ENCODE measurements around the gene CGAS.

Gene CGAS

DNA sequence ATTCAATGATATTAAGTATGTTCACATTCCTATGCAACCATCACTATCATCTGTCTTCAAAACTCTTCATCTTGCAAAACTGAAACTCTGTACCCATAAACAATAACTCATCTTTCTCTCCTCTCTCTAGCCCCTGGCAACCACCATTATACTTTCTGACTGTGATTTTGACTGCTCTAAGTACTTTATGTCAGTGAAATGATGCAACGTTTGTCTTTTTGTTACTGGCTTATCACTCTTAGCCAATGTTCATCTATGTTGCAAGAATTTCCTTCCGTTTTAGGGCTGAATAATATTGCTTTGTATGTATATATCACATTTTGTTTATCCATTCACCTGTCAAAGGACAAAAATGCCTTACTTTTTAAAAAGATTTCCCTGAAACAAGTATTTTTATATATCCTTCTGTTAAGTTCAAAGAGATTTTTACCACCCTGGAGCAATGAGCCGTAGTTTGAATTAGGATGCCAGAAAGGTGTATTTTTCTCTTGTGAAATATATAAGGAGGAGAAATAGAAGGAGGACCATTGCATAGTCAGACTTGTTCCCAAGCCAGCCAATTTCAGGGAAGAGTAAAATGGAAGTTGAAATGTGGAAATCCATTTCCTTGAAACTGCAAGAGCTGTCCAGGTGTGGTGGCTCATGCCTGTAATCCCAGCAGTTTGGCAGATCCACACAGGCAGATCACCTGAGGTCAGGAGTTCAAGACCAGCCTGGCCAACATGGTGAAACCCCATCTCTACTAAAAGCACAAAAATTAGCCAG is 4.0 kb upstream of the CGAS start:
- Histone ChIP-seq H3K9me3 (replicated peaks in 1 of 2; ENCODE audit: control insufficient read depth in 2 of 2, insufficient read depth in 1 of 2, low read depth in 1 of 2, low read length in 2 of 2) (peaks cover 0 to 5% of the 10 kb centered on the region in 2 donors), H3K27me3 (ENCODE audit: control insufficient read depth in 3 of 3, insufficient read depth in 3 of 3, low read depth in 1 of 3, low read length in 3 of 3) (peaks cover 0 to 9% (median 8%) of the 10 kb centered on the region in 3 experiments), H2AK5ac (ENCODE audit: low read depth, low read length) (no peak overlapping the region), H2BK12ac (ENCODE audit: low read length) (no peak overlapping the region), H3K4ac (ENCODE audit: low read length) (no peak overlapping the region), H3K4me1 (ENCODE audit: control insufficient read depth in 2 of 2, insufficient read depth in 1 of 2, low read depth in 1 of 2, low read length in 2 of 2) (peaks cover 0 to 12% of the 10 kb centered on the region in 2 donors), H4K8ac (ENCODE audit: low read depth, low read length) (no peak overlapping the region), H2AFZ (ENCODE audit: low read length) (no peak overlapping the region), H3K79me1 (ENCODE audit: low read depth, low read length) (no peaks in the 10 kb centered on the region), H3K27ac (replicated peaks; ENCODE audit: low read length) (no peak overlapping the region), H2BK5ac (ENCODE audit: low read length) (no peak overlapping the region), H2BK120ac (ENCODE audit: low read depth, low read length) (no peak overlapping the region), H3K4me2 (ENCODE audit: insufficient read depth, low read length, poor library complexity, severe bottlenecking) (no peak overlapping the region), H3K14ac (ENCODE audit: low read length) (no peak overlapping the region), H3K18ac (ENCODE audit: low read length) (no peak overlapping the region), H3K9ac (ENCODE audit: low read depth, low read length, poor library complexity) (no peak overlapping the region), H2BK15ac (ENCODE audit: low read length) (no peak overlapping the region), H3K23ac (ENCODE audit: low read depth, low read length, poor library complexity) (no peak overlapping the region), H3K4me3 (ENCODE audit: low read length in 2 of 2) (no peak overlapping the region), H3K36me3 (replicated peaks in 1 of 2; ENCODE audit: control insufficient read depth in 2 of 2, insufficient read depth in 2 of 2, low read length in 2 of 2) (no peaks in the 10 kb centered on the region), H4K91ac (ENCODE audit: low read depth, low read length, poor library complexity) (no peak overlapping the region)
- WGBS, 2 donors (ENCODE audit: extremely low coverage in 2 of 2, insufficient read length in 2 of 2, insufficient replicate concordance in 1 of 2), result no CpG with 5 or more reads among the region's 3 CpGs
- no peak for DNase-seq (ENCODE audit: low spot score)

DNA sequence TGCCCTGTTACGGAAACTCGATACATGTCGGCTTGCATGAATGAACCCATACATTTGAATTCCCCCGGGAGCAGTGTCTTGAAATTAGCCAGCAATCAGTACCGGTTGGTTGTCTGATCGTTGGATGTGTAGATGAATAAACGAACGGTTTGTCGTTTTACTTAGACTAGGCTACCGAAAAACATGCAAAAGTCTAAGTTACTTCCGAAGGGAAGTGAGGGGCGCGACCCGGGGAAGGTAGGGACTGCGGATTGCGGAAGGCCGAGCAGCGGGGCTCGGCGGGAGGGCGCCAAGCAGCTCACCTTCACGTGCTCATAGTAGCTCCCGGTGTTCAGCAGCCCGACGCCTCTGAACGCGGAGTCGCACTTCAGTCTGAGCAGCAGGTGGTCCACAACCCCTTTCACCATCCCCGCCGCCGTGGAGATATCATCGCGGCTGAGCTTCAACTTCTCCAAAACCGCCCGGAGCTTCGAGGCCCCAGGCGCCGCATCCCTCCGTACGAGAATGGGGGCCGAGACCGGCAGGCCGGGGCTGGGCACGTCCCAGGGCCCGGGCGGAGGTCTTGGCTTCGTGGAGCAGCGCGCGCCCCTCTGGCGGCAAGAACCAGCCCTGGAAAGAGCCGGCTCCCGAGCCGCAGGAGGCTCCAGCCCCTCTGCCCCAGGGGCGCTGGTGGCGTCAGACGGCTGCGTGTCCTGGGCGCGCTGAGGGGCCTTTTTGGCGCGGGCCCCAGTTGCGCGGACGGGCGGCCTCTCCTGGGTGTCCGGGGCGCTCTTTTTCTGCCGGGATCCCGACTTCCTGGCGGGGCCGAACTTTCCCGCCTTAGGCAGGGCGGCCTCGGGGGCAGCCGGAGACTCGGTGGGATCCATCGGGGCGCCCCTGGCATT is 632 bp downstream of the CGAS start:
- Histone ChIP-seq H3K9ac (ENCODE audit: low read depth, low read length, poor library complexity) (no peak overlapping the region), H3K18ac (ENCODE audit: low read length) (peak overlapping the region; percentile 76), H4K91ac (ENCODE audit: low read depth, low read length, poor library complexity) (no peak overlapping the region), H3K9me3 (replicated peaks in 1 of 2; ENCODE audit: control insufficient read depth in 2 of 2, insufficient read depth in 1 of 2, low read depth in 1 of 2, low read length in 2 of 2) (peaks cover 0 to 6% of the 10 kb centered on the region in 2 donors), H2BK5ac (ENCODE audit: low read length) (no peak overlapping the region), H3K27me3 (ENCODE audit: control insufficient read depth in 3 of 3, insufficient read depth in 3 of 3, low read depth in 1 of 3, low read length in 3 of 3) (peaks cover 0 to 10% (median 9%) of the 10 kb centered on the region in 3 experiments), H2BK12ac (ENCODE audit: low read length) (no peak overlapping the region), H2AFZ (ENCODE audit: low read length) (peak overlapping the region; percentile 65), H3K23ac (ENCODE audit: low read depth, low read length, poor library complexity) (peak overlapping the region; percentile 65), H2BK15ac (ENCODE audit: low read length) (peak overlapping the region; percentile 73), H2BK120ac (ENCODE audit: low read depth, low read length) (no peak overlapping the region), H4K8ac (ENCODE audit: low read depth, low read length) (no peak overlapping the region), H3K4me2 (ENCODE audit: insufficient read depth, low read length, poor library complexity, severe bottlenecking) (peak overlapping the region; percentile 23), H3K27ac (replicated peaks; ENCODE audit: low read length) (no peak overlapping the region), H3K4me3 (ENCODE audit: low read length in 2 of 2) (peak overlapping the region in 1 of 2 donors; percentile 56), H2AK5ac (ENCODE audit: low read depth, low read length) (no peak overlapping the region), H3K79me1 (ENCODE audit: low read depth, low read length) (no peaks in the 10 kb centered on the region), H3K4me1 (ENCODE audit: control insufficient read depth in 2 of 2, insufficient read depth in 1 of 2, low read depth in 1 of 2, low read length in 2 of 2) (no peaks in the 10 kb centered on the region), H3K36me3 (replicated peaks in 1 of 2; ENCODE audit: control insufficient read depth in 2 of 2, insufficient read depth in 2 of 2, low read length in 2 of 2) (no peaks in the 10 kb centered on the region), H3K14ac (ENCODE audit: low read length) (no peak overlapping the region), H3K4ac (ENCODE audit: low read length) (no peak overlapping the region)
- WGBS, 2 donors (ENCODE audit: extremely low coverage in 2 of 2, insufficient read length in 2 of 2, insufficient replicate concordance in 1 of 2), result no CpG with 5 or more reads among the region's 79 CpGs
- DNase-seq (ENCODE audit: low spot score), result no peak

DNA sequence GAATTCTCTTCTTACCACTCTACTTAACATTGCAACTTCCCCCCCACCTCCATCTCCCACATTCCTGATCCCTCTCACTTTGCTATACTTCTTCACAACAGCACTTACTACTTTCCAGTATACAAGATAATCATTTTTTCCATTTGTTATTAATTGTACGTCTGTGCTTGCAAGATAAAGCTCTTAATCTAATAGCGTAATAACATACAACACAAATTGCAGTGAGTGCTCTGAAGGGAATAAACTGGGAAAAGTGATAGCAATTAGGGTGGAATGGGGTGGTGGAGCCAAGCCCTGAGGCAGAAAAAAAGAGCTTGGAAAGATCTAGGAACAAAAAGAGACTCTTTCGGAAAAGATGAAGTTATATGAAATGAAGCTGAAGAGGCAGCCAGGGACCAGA is 8.5 kb downstream of the CGAS start:
- Histone ChIP-seq H3K36me3 (replicated peaks in 1 of 2; ENCODE audit: control insufficient read depth in 2 of 2, insufficient read depth in 2 of 2, low read length in 2 of 2) (no peaks in the 10 kb centered on the region), H3K79me1 (ENCODE audit: low read depth, low read length) (no peaks in the 10 kb centered on the region)

DNA sequence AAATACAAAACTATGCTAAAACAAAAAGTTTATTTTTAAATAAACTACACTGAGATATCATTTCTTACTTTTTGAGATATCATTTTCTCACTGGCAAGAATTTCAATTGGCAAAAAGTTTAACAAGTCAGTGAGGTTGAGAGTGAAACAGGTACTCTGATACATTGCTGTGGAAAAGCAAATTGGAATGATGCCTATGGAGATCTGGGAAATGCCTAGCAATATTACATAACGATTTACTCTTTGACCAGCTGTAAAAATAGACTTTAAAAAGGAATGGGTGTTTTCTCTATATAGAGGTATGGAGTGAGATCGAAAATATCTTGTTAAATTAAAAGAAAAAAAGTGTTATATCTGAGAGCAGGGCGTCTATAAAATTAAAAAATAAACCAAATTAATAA is 16.9 kb downstream of the CGAS start:
- Histone ChIP-seq H3K4me2 (ENCODE audit: insufficient read depth, low read length, poor library complexity, severe bottlenecking) (no peak overlapping the region), H2AFZ (ENCODE audit: low read length) (no peak overlapping the region), H3K27ac (replicated peaks; ENCODE audit: low read length) (no peak overlapping the region), H3K14ac (ENCODE audit: low read length) (no peak overlapping the region), H2AK5ac (ENCODE audit: low read depth, low read length) (no peak overlapping the region), H3K4ac (ENCODE audit: low read length) (no peak overlapping the region), H3K9me3 (replicated peaks in 1 of 2; ENCODE audit: control insufficient read depth in 2 of 2, insufficient read depth in 1 of 2, low read depth in 1 of 2, low read length in 2 of 2) (no peaks in the 10 kb centered on the region), H4K91ac (ENCODE audit: low read depth, low read length, poor library complexity) (no peak overlapping the region), H3K36me3 (replicated peaks in 1 of 2; ENCODE audit: control insufficient read depth in 2 of 2, insufficient read depth in 2 of 2, low read length in 2 of 2) (no peaks in the 10 kb centered on the region), H3K4me3 (ENCODE audit: low read length in 2 of 2) (no peak overlapping the region), H3K79me1 (ENCODE audit: low read depth, low read length) (no peaks in the 10 kb centered on the region), H3K4me1 (ENCODE audit: control insufficient read depth in 2 of 2, insufficient read depth in 1 of 2, low read depth in 1 of 2, low read length in 2 of 2) (no peaks in the 10 kb centered on the region), H3K27me3 (ENCODE audit: control insufficient read depth in 3 of 3, insufficient read depth in 3 of 3, low read depth in 1 of 3, low read length in 3 of 3) (no peaks in the 10 kb centered on the region), H2BK12ac (ENCODE audit: low read length) (no peak overlapping the region), H2BK5ac (ENCODE audit: low read length) (no peak overlapping the region), H2BK120ac (ENCODE audit: low read depth, low read length) (no peak overlapping the region), H3K9ac (ENCODE audit: low read depth, low read length, poor library complexity) (no peak overlapping the region), H3K18ac (ENCODE audit: low read length) (no peak overlapping the region), H4K8ac (ENCODE audit: low read depth, low read length) (no peak overlapping the region), H2BK15ac (ENCODE audit: low read length) (no peak overlapping the region), H3K23ac (ENCODE audit: low read depth, low read length, poor library complexity) (no peak overlapping the region)
- DNase-seq (ENCODE audit: low spot score), result no peak
- WGBS, 2 donors (ENCODE audit: extremely low coverage in 2 of 2, insufficient read length in 2 of 2, insufficient replicate concordance in 1 of 2), result 100% methylated on average over 1 of the region's 3 CpGs; no CpG with 5 or more reads in 1 of the 2 donors

More for the DNA sequence above, 8.5 kb downstream of the CGAS start:
- H3K23ac ChIP-seq (ENCODE audit: low read depth, low read length, poor library complexity), result no peak overlapping the region
- H4K8ac ChIP-seq (ENCODE audit: low read depth, low read length), result no peak overlapping the region
- no peak for DNase-seq (ENCODE audit: low spot score)
- no peak overlapping the region for H3K4ac ChIP-seq (ENCODE audit: low read length)
- no peaks in the 10 kb centered on the region for H3K4me1 ChIP-seq (ENCODE audit: control insufficient read depth in 2 of 2, insufficient read depth in 1 of 2, low read depth in 1 of 2, low read length in 2 of 2)
- H3K18ac ChIP-seq (ENCODE audit: low read length), result no peak overlapping the region
- no peak overlapping the region for H2AFZ ChIP-seq (ENCODE audit: low read length)
- no CpG with 5 or more reads among the region's 3 CpGs for WGBS, 2 donors (ENCODE audit: extremely low coverage in 2 of 2, insufficient read length in 2 of 2, insufficient replicate concordance in 1 of 2)
- H2AK5ac ChIP-seq (ENCODE audit: low read depth, low read length), result no peak overlapping the region
- no peaks in the 10 kb centered on the region for H3K9me3 ChIP-seq (replicated peaks in 1 of 2; ENCODE audit: control insufficient read depth in 2 of 2, insufficient read depth in 1 of 2, low read depth in 1 of 2, low read length in 2 of 2)
- H2BK12ac ChIP-seq (ENCODE audit: low read length), result no peak overlapping the region
- H3K27ac ChIP-seq (replicated peaks; ENCODE audit: low read length), result no peak overlapping the region
- H3K4me3 ChIP-seq (ENCODE audit: low read length in 2 of 2), result no peak overlapping the region
- no peak overlapping the region for H2BK5ac ChIP-seq (ENCODE audit: low read length)
- H3K4me2 ChIP-seq (ENCODE audit: insufficient read depth, low read length, poor library complexity, severe bottlenecking), result no peak overlapping the region
- H4K91ac ChIP-seq (ENCODE audit: low read depth, low read length, poor library complexity), result no peak overlapping the region
- H2BK15ac ChIP-seq (ENCODE audit: low read length), result no peak overlapping the region
- no peak overlapping the region for H3K9ac ChIP-seq (ENCODE audit: low read depth, low read length, poor library complexity)
- no peak overlapping the region for H2BK120ac ChIP-seq (ENCODE audit: low read depth, low read length)
- no peak overlapping the region for H3K14ac ChIP-seq (ENCODE audit: low read length)
- H3K27me3 ChIP-seq (ENCODE audit: control insufficient read depth in 3 of 3, insufficient read depth in 3 of 3, low read depth in 1 of 3, low read length in 3 of 3), result no peaks in the 10 kb centered on the region

Measured in neuronal stem cell (in vitro differentiated cells).